Upper lobe of left lung (tissue), 6 donors: ENCODE measurements around the gene CCNT1. TPM values are rescaled to one million over a fixed set of nuclear protein-coding genes. Genes with fewer than 3 reads are reported as not detected.
A peak's percentile ranks its signal among the peaks of the same experiment; 100 is the strongest.
"Not testable (repeated sequence)": the region's sequence is repeated elsewhere in the genome, so short reads cannot be mapped to it uniquely, and the experiment has no call there.

Experiments used
- ATAC-seq, 2 donors: fragments of 200-7000 bp; cut with Tn5 transposase; one replicate each; pipeline ENCODE4 v1.9.1; 2022; ENCODE audit warnings: mild to moderate bottlenecking in 2 of 2, moderate library complexity in 2 of 2; ENCODE audit not compliant: low FRiP score in 2 of 2
- DNase-seq, 2 donors: peaks; one replicate each; pipeline ENCODE4 v3.0.0-alpha.2; 2019 to 2020
- H3K27ac ChIP-seq, 4 donors: fragments of 200-600 bp; sonication (generic); one replicate each; pipeline ENCODE4 v1.5.1; 2016 to 2019
- H3K27me3 ChIP-seq, 4 donors: fragments of 200-600 bp; sonication (generic); one replicate each; pipeline ENCODE4 v1.5.1; 2017 to 2019
- H3K36me3 ChIP-seq, 4 donors: fragments of 200-600 bp; sonication (generic); one replicate each; pipeline ENCODE4 v1.5.1; 2016 to 2019
- H3K4me1 ChIP-seq, 4 donors: fragments of 200-600 bp; sonication (generic); one replicate each; pipeline ENCODE4 v1.5.1; 2018 to 2019
- H3K4me3 ChIP-seq, 4 donors: fragments of 200-600 bp; sonication (generic); one replicate each; pipeline ENCODE4 v1.5.1; 2017 to 2019; ENCODE audit warnings: mild to moderate bottlenecking in 2 of 4, moderate library complexity in 1 of 4
- H3K9me3 ChIP-seq, 4 donors: fragments of 200-600 bp; sonication (generic); one replicate each; pipeline ENCODE4 v1.5.1; 2018 to 2019
- EP300 ChIP-seq, 4 donors: sonication (generic); formaldehyde crosslinking; IDR thresholded peaks; one replicate each; pipeline ENCODE4 v1.5.1; 2017; ENCODE audit warnings: antibody characterized with exemption in 4 of 4, control low read depth in 2 of 4
- POLR2A ChIP-seq, 4 donors: fragments of 450-650 bp; IDR thresholded peaks; one replicate each; pipeline ENCODE4 v1.5.1; 2016 to 2017; ENCODE audit warnings: antibody characterized with exemption in 4 of 4, mild to moderate bottlenecking in 2 of 4
- POLR2AphosphoS5 ChIP-seq, 2 donors: sonication (generic); formaldehyde crosslinking; IDR thresholded peaks; one replicate each; pipeline ENCODE4 v1.5.1; 2017; ENCODE audit warnings: antibody characterized with exemption in 2 of 2
- WGBS, 2 donors: methylation state at CpG; one replicate each; pipeline ENCODE4 v1.1.5; 2017 to 2018; 5-methylcytosine and 5-hydroxymethylcytosine counted together
- total RNA-seq, 6 donors: library from RNA; depleted of rRNA in 4 of 6; stranded (reverse); fragments of >200 nt in 4 of 6; gene quantifications; one replicate each; pipeline versions ENCODE4 v1.1.0 to v1.2.1, GENCODE V29; 2016 to 2021
- TF ChIP-seq, protein P1 (sequence below), 6 experiments: fragments of 450-650 bp in 4 of 6; fragments of 200-600 bp in 2 of 6; sonication (generic) in 2 of 6; IDR thresholded peaks; one replicate each; pipeline ENCODE4 v1.5.1; 2016 to 2019; ENCODE audit warnings: antibody characterized with exemption in 6 of 6
- donor health status: DM: no; HTN: no; CAD: no; lungs with moderate emphysema.
- donor health status: DM: no; HTN: yes; CAD: no; lungs with severe emphysema.

Gene CCNT1
- total RNA-seq, 6 donors from 2014 or later: 11.9 to 39.8 (median 26.6) TPM

DNA sequence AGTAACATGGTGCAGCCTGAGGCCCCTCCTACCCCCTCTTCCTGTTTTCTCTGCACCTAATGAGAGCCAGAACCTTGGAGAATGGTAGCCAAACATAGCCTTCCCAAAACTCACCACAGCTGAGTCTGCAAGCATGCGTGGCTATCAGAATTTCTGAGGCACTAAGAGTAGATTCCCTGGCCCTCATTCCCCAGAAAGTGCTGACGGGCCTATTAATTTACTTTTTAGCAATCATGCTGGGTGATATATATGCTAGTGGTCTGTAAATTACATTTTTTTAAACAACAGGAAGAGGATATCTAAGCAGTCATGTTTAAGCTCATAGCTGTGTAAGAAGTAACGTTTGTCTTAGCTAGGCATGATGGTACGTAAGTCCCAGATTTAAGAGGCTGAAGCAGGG lies 64.8 kb downstream of the CCNT1 start:
- Histone ChIP-seq H3K27me3 (no peaks in the 10 kb centered on the region), H3K4me1 (no peaks in the 10 kb centered on the region), H3K27ac (no peak overlapping the region), H3K4me3 (no peak overlapping the region), H3K36me3 (peaks cover 31 to 70% (median 54%) of the 10 kb centered on the region in 4 donors), H3K9me3 (no peaks in the 10 kb centered on the region)
- no peak for ATAC-seq
- TF ChIP-seq, protein P1, sequence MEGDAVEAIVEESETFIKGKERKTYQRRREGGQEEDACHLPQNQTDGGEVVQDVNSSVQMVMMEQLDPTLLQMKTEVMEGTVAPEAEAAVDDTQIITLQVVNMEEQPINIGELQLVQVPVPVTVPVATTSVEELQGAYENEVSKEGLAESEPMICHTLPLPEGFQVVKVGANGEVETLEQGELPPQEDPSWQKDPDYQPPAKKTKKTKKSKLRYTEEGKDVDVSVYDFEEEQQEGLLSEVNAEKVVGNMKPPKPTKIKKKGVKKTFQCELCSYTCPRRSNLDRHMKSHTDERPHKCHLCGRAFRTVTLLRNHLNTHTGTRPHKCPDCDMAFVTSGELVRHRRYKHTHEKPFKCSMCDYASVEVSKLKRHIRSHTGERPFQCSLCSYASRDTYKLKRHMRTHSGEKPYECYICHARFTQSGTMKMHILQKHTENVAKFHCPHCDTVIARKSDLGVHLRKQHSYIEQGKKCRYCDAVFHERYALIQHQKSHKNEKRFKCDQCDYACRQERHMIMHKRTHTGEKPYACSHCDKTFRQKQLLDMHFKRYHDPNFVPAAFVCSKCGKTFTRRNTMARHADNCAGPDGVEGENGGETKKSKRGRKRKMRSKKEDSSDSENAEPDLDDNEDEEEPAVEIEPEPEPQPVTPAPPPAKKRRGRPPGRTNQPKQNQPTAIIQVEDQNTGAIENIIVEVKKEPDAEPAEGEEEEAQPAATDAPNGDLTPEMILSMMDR (IDR thresholded peaks at IDR 0.05): no peak
- no peak for TF ChIP-seq POLR2AphosphoS5 (IDR thresholded peaks at IDR 0.05)
- no peak for TF ChIP-seq EP300 (IDR thresholded peaks at IDR 0.05)
- TF ChIP-seq POLR2A (IDR thresholded peaks at IDR 0.05): no peak
- DNase-seq: no peak
- 80 to 90% methylated on average over 4 of the region's 4 CpGs for WGBS, 2 donors

DNA sequence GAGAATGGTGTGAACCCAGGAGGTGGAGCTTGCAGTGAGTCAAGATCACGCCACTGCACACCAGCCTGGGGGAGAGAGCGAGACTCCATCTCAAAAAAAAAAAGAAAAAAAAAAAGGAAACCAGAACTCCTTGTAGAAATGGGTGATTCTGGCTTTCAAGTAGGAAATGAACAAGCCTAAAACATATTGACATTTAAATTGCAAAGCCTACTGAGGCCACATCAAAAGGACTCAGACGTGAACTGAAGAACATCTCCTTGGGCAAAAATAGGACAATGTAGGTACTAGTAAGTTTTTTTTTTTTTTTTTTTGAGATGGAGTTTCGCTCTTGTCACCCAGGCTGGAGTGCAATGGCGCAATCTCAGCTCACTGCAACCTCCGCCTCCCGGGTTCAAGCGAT lies 71.2 kb downstream of the CCNT1 start:
- WGBS, 2 donors: 92 to 96% methylated on average over 8 of the region's 8 CpGs
- H3K4me1 ChIP-seq, H3K4me3 ChIP-seq, H3K27ac ChIP-seq, ATAC-seq, H3K9me3 ChIP-seq, DNase-seq, H3K27me3 ChIP-seq: not testable (repeated sequence)
- H3K36me3 ChIP-seq: peaks cover 0 to 30% (median 2%) of the 10 kb centered on the region in 4 donors

DNA sequence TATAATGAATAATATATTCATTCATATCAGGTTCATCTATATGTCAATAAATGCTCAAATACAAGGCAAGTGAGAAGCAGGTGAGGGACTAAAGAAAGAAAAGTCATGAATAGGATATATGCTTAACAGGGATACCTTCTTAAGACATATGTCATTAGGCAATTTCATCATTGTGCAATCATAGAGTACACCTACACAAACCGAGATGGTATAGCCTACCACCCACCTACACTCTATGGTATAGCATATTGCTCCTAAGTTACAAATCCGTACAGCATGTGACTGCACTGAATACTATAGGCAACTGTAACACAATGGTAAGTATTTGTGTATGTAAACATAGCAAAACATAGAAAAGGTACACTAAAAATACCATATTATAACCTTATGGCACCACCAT lies 73.5 kb downstream of the CCNT1 start:
- Histone ChIP-seq H3K9me3 (no peaks in the 10 kb centered on the region), H3K4me1 (no peaks in the 10 kb centered on the region), H3K27me3 (no peaks in the 10 kb centered on the region), H3K36me3 (peaks cover 0 to 18% (median 2%) of the 10 kb centered on the region in 4 donors), H3K4me3 (no peak overlapping the region), H3K27ac (no peak overlapping the region)
- TF ChIP-seq POLR2AphosphoS5 (IDR thresholded peaks at IDR 0.05) (no peak), EP300 (IDR thresholded peaks at IDR 0.05) (no peak), POLR2A (IDR thresholded peaks at IDR 0.05) (no peak)
- TF ChIP-seq, protein P1 (IDR thresholded peaks at IDR 0.05): no peak
- WGBS, 2 donors: 97 to 98% methylated on average over 2 of the region's 2 CpGs
- no peak for ATAC-seq
- DNase-seq: no peak

DNA sequence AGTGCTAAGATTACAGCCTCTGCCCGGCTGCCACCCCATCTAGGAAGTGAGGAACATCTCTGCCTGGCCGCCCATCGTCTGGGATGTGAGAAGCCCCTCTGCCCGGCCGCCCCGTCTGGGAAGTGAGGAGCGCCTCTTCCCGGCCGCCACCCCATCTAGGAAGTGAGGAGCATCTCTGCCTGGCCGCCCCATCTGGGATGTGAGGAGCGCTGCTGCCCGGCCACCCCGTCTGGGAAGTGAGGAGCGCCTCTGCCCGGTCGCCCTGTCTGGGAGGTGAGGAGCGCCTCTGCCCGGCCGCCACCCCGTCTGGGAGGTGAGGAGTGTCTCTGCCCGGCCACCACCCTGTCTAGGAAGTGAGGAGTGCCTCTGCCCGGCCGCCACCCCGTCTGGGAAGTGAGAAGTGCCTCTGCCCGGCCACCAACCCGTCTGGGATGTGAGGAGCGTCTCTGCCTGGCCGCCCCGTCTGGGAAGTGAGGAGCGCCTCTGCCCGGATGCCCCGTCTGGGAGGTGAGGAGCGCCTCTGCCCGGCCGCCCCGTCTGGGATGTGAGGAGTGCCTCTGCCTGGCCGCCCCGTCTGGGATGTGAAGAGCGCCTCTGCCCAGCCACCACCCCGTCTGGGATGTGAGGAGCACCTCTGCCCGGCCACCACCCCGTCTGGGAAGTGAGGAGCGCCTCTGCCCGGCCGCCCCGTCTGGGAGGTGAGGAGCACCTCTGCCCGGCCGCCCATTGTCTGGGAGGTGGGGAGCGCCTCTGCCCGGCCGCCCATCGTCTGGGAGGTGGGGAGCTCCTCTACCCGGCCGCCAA lies 74.6 kb downstream of the CCNT1 start:
- H3K9me3 ChIP-seq, H3K4me3 ChIP-seq, H3K27me3 ChIP-seq, H3K4me1 ChIP-seq, H3K27ac ChIP-seq, ATAC-seq: not testable (repeated sequence)
- DNase-seq: peak in 1 of 2 donors; percentile 74
- H3K36me3 ChIP-seq: peaks cover 0 to 15% (median 2%) of the 10 kb centered on the region in 4 donors
- 93 to 94% methylated on average over 19 to 35 of the region's 54 CpGs for WGBS, 2 donors

DNA sequence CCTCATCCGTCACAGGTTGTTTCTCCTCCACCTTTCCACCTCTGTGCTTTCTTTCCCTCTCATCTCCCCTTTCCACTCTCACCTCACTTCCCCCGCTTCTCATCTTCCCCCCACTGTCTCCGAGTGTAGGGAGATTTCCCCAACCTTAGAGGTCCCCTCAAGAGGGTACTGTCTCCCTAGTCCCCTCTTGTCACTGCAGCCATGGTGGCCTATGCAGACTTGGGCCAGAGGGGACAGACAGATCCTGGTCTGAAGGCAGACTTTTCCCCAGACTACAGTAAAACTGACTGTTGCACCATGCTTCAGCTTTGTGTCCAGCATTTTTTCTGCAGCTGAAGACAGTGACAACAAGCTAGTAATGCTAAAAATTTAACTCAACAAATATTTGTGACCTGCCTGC lies 75.7 kb downstream of the CCNT1 start:
- no peaks in the 10 kb centered on the region for H3K9me3 ChIP-seq
- no peaks in the 10 kb centered on the region for H3K4me1 ChIP-seq
- H3K27ac ChIP-seq: no peak overlapping the region
- TF ChIP-seq POLR2AphosphoS5 (IDR thresholded peaks at IDR 0.05) (no peak), POLR2A (IDR thresholded peaks at IDR 0.05) (no peak), EP300 (IDR thresholded peaks at IDR 0.05) (no peak)
- TF ChIP-seq, protein P1 (IDR thresholded peaks at IDR 0.05): no peak
- ATAC-seq (no peak), DNase-seq (no peak)
- 89 to 94% methylated on average over 3 of the region's 3 CpGs for WGBS, 2 donors
- no peak overlapping the region for H3K4me3 ChIP-seq
- peaks cover 0 to 12% (median 2%) of the 10 kb centered on the region in 4 donors for H3K36me3 ChIP-seq
- H3K27me3 ChIP-seq: no peaks in the 10 kb centered on the region

DNA sequence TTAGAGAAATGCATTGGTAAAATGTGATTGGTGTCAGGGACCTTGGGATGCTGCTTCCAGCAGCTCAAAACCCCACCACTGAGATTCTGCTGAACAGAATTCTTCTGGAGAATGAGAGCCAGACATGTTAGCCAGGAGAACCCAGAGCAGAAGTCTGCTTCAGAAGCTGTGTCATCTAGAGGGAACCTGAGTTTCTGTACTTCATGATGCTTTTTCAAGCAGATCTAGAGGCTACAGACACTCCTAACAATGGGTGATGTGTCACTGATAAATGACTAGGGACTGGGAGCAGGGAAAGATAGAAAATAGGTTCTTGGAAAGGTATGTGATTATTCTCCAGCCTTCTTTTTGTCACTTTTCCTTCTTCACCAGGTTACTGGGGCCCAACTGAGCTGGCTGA lies 76.1 kb downstream of the CCNT1 start:
- ATAC-seq (no peak), DNase-seq (no peak)
- Histone ChIP-seq H3K4me3 (no peak overlapping the region), H3K27ac (no peak overlapping the region), H3K4me1 (no peaks in the 10 kb centered on the region), H3K36me3 (peaks cover 0 to 9% (median 2%) of the 10 kb centered on the region in 4 donors), H3K27me3 (no peaks in the 10 kb centered on the region), H3K9me3 (no peaks in the 10 kb centered on the region)
- TF ChIP-seq EP300 (IDR thresholded peaks at IDR 0.05) (no peak), POLR2AphosphoS5 (IDR thresholded peaks at IDR 0.05) (no peak), POLR2A (IDR thresholded peaks at IDR 0.05) (no peak)
- TF ChIP-seq, protein P1 (IDR thresholded peaks at IDR 0.05): no peak
